Suprapubic skin (tissue), 4 donors: ENCODE results near the gene HRH2. TPM values are rescaled to one million over a fixed set of nuclear protein-coding genes. Genes with fewer than 3 reads are reported as not detected.
"Not testable (repeated sequence)": the region's sequence is repeated elsewhere in the genome, so short reads cannot be mapped to it uniquely, and the experiment has no call there.

ENCODE experiments used
- DNase-seq, 2 donors: peaks; one replicate each; pipeline ENCODE4 v3.0.0-alpha.2; 2019; ENCODE audit warnings: low spot score in 2 of 2
- H3K27ac ChIP-seq: fragments of 200-600 bp; sonication (generic); one replicate; pipeline ENCODE4 v1.5.1; 2019
- H3K27me3 ChIP-seq: fragments of 200-600 bp; sonication (generic); one replicate; pipeline ENCODE4 v1.5.1; 2019
- H3K36me3 ChIP-seq: fragments of 200-600 bp; sonication (generic); one replicate; pipeline ENCODE4 v1.5.1; 2019
- H3K4me1 ChIP-seq: fragments of 200-600 bp; sonication (generic); one replicate; pipeline ENCODE4 v1.5.1; 2019
- H3K4me3 ChIP-seq: fragments of 200-600 bp; sonication (generic); one replicate; pipeline ENCODE4 v1.5.1; 2019; ENCODE audit warnings: mild to moderate bottlenecking
- H3K9me3 ChIP-seq: fragments of 200-600 bp; sonication (generic); one replicate; pipeline ENCODE4 v1.5.1; 2019
- EP300 ChIP-seq: sonication (generic); formaldehyde crosslinking; IDR thresholded peaks from one replicate; pipeline ENCODE4 v1.6.1; 2017; ENCODE audit warnings: antibody characterized with exemption
- POLR2A ChIP-seq, 2 donors: fragments of 450-650 bp; IDR thresholded peaks; one replicate each; pipeline ENCODE4 v1.6.1; 2017; ENCODE audit warnings: antibody characterized with exemption in 2 of 2, mild to moderate bottlenecking in 2 of 2, moderate library complexity in 2 of 2
- POLR2AphosphoS5 ChIP-seq, 3 donors: sonication (generic); formaldehyde crosslinking; IDR thresholded peaks; one replicate each; pipeline ENCODE4 v1.6.1; 2017; ENCODE audit warnings: antibody characterized with exemption in 3 of 3
- WGBS: methylation state at CpG from one replicate; pipeline ENCODE4 v1.1.5; 2018; 5-methylcytosine and 5-hydroxymethylcytosine counted together
- total RNA-seq, 4 donors: library from RNA; depleted of rRNA; stranded (reverse); fragments of >200 nt; gene quantifications; one replicate each; pipeline ENCODE4 v1.1.0, GENCODE V29; 2016
- TF ChIP-seq, protein P1 (sequence below), 2 donors: fragments of 200-600 bp in 1 of 2; fragments of 450-650 bp in 1 of 2; sonication (generic) in 1 of 2; IDR thresholded peaks; one replicate each; pipeline ENCODE4 v1.5.1; 2016 to 2019; ENCODE audit warnings: antibody characterized with exemption in 2 of 2, mild to moderate bottlenecking in 1 of 2, moderate library complexity in 1 of 2

The HRH2 gene
- total RNA-seq, 4 donors from 2014 or later, result 0.81 to 1.4 (median 1.0) TPM

DNA sequence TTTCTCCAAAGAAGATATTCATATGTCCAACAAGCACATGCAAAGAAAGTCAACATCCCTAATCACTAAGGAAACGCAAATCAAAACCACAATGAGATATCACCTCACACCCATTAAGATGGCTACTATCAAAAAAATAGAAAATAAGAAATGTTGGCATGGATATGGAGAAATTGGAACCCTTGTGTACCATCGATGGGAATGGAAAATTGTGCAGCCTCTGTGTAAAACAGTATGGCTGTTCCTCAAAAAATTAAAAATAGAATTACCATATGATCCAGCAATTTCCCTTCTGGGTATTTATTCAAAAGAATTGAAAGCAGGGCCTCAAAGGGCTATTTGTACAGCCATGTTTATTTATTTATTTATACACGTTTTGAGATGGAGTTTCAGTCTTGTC is 43.0 kb upstream of the HRH2 start:
- Histone ChIP-seq H3K9me3 (no peaks in the 10 kb centered on the region), H3K36me3 (no peaks in the 10 kb centered on the region), H3K4me1 (no peaks in the 10 kb centered on the region), H3K27ac (no peak overlapping the region), H3K4me3 (no peak overlapping the region), H3K27me3 (peaks cover 3% of the 10 kb centered on the region)
- no peak for TF ChIP-seq POLR2AphosphoS5 (IDR thresholded peaks at IDR 0.05)
- TF ChIP-seq POLR2A (IDR thresholded peaks at IDR 0.05), result no peak
- TF ChIP-seq, protein P1, sequence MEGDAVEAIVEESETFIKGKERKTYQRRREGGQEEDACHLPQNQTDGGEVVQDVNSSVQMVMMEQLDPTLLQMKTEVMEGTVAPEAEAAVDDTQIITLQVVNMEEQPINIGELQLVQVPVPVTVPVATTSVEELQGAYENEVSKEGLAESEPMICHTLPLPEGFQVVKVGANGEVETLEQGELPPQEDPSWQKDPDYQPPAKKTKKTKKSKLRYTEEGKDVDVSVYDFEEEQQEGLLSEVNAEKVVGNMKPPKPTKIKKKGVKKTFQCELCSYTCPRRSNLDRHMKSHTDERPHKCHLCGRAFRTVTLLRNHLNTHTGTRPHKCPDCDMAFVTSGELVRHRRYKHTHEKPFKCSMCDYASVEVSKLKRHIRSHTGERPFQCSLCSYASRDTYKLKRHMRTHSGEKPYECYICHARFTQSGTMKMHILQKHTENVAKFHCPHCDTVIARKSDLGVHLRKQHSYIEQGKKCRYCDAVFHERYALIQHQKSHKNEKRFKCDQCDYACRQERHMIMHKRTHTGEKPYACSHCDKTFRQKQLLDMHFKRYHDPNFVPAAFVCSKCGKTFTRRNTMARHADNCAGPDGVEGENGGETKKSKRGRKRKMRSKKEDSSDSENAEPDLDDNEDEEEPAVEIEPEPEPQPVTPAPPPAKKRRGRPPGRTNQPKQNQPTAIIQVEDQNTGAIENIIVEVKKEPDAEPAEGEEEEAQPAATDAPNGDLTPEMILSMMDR (IDR thresholded peaks at IDR 0.05), result no peak
- TF ChIP-seq EP300, result no peak
- DNase-seq, result no peak
- WGBS, result 63% methylated on average over 3 of the region's 3 CpGs

DNA sequence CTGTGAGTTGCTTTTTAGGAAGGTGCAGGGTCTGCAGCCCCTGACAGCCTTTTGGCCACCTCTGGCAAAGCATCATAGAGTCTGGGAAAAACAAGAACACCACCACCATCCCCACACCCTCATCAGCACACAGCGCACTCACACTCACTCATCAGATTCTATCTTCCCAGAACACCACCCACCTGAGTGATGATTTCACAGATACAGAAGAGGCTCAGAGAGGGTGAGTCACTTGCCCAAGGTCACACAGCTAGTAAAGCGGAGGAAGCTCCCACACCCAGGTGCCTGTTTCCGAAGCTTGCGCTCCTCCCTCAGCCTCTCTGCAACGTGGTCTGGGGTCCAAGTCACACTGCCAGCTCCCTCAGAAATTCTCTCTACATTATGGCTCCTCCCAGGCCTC is 41.8 kb upstream of the HRH2 start:
- TF ChIP-seq EP300 (no peak), POLR2A (IDR thresholded peaks at IDR 0.05) (no peak), POLR2AphosphoS5 (IDR thresholded peaks at IDR 0.05) (no peak)
- TF ChIP-seq, protein P1 (IDR thresholded peaks at IDR 0.05), result no peak
- H3K27ac ChIP-seq, result no peak overlapping the region
- DNase-seq, result no peak
- H3K4me3 ChIP-seq, result no peak overlapping the region
- H3K27me3 ChIP-seq, result no peaks in the 10 kb centered on the region
- 82% methylated on average over 5 of the region's 5 CpGs for WGBS
- no peaks in the 10 kb centered on the region for H3K4me1 ChIP-seq
- no peaks in the 10 kb centered on the region for H3K36me3 ChIP-seq
- H3K9me3 ChIP-seq, result no peaks in the 10 kb centered on the region

DNA sequence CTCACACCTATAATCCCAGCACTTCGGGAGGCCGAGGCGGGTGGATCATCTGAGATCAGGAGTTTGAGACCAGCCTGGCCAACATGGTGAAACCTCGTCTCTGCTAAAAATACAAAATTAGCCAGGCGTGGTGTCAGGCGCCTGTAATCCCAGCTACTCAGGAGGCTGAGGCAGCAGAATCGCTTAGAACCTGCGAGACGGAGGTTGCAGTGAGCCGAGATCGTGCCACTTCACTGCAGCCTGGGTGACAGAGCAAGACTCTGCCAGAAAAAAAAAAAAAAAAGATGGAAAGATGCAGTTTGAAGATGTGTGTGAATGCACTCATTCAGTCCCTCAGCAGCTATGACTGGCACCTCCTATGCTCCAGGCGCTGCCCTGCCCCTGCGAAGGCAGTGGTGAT is 41.3 kb upstream of the HRH2 start:
- H3K27me3 ChIP-seq, H3K4me1 ChIP-seq, H3K27ac ChIP-seq, H3K9me3 ChIP-seq, H3K4me3 ChIP-seq, DNase-seq, H3K36me3 ChIP-seq: not testable (repeated sequence)
- WGBS, result 91% methylated on average over 13 of the region's 13 CpGs

DNA sequence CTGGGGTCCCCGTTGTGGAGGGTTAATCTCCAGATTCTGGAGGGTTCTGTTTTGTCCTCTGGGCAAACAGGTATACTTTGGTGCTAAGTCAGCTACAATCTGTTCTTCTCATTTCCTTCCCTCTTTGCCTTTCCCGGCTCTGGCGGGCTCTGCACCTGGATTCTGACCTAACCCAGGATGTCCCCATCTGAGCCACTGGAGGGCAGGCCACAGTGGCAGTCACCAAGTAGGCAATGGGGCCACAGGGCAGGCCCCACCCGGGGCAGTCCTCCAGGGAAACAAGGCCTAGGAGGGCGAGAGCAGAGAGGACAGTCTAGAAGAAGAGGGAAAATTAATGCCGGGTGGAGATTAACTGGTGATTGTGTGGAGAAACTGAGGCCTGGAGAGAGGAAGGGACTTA is 40.4 kb upstream of the HRH2 start:
- Histone ChIP-seq H3K4me1 (no peaks in the 10 kb centered on the region), H3K36me3 (no peaks in the 10 kb centered on the region), H3K9me3 (no peaks in the 10 kb centered on the region), H3K27me3 (no peaks in the 10 kb centered on the region), H3K4me3 (no peak overlapping the region), H3K27ac (no peak overlapping the region)
- no peak for DNase-seq
- 88% methylated on average over 6 of the region's 6 CpGs for WGBS
- TF ChIP-seq, protein P1 (IDR thresholded peaks at IDR 0.05), result no peak
- TF ChIP-seq POLR2A (IDR thresholded peaks at IDR 0.05) (no peak), POLR2AphosphoS5 (IDR thresholded peaks at IDR 0.05) (no peak), EP300 (no peak)

DNA sequence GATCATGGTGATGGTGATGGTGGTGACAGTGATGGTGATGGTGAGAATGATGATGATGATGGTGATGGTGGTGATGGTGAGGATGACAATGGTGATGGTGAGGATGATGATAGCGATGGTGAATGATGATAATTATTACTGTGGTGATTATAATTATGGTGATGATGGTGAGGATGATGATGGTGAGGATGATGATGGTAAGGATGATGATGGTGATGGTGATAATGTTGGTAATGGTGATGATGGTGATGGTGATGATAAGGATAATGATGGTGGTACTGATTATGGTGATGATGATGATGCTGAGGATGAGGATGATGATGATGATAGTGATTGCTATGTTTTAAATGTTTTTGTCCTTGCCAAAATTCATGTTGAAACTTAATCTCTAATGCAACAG is 37.3 kb upstream of the HRH2 start:
- H3K27ac ChIP-seq, result no peak overlapping the region
- H3K27me3 ChIP-seq, result no peaks in the 10 kb centered on the region
- H3K4me1 ChIP-seq, result no peaks in the 10 kb centered on the region
- 90% methylated on average over 1 of the region's 1 CpG for WGBS
- no peak for DNase-seq
- H3K9me3 ChIP-seq, result no peaks in the 10 kb centered on the region
- no peak overlapping the region for H3K4me3 ChIP-seq
- no peaks in the 10 kb centered on the region for H3K36me3 ChIP-seq
- TF ChIP-seq, protein P1 (IDR thresholded peaks at IDR 0.05), result no peak
- no peak for TF ChIP-seq POLR2AphosphoS5 (IDR thresholded peaks at IDR 0.05)
- no peak for TF ChIP-seq POLR2A (IDR thresholded peaks at IDR 0.05)
- TF ChIP-seq EP300, result no peak

GRCh38 chr5:175621971-175622370 is 35.9 kb upstream of the HRH2 start:
- WGBS, result 50% methylated on average over 1 of the region's 1 CpG
- Histone ChIP-seq H3K9me3 (no peaks in the 10 kb centered on the region), H3K27ac (no peak overlapping the region), H3K27me3 (no peaks in the 10 kb centered on the region), H3K4me1 (no peaks in the 10 kb centered on the region), H3K36me3 (no peaks in the 10 kb centered on the region), H3K4me3 (no peak overlapping the region)
- TF ChIP-seq POLR2AphosphoS5 (IDR thresholded peaks at IDR 0.05) (no peak), EP300 (no peak), POLR2A (IDR thresholded peaks at IDR 0.05) (no peak)
- TF ChIP-seq, protein P1 (IDR thresholded peaks at IDR 0.05), result no peak
- DNase-seq, result no peak
